ENCODE measurements around the gene PPP3CA. TPM values are rescaled to one million over a fixed set of nuclear protein-coding genes. Genes with fewer than 3 reads are reported as not detected.

PPP3CA gene
- total and polyA plus RNA-seq, 2 experiments from 2014 or later, result 27.0 to 45.2 TPM

DNA sequence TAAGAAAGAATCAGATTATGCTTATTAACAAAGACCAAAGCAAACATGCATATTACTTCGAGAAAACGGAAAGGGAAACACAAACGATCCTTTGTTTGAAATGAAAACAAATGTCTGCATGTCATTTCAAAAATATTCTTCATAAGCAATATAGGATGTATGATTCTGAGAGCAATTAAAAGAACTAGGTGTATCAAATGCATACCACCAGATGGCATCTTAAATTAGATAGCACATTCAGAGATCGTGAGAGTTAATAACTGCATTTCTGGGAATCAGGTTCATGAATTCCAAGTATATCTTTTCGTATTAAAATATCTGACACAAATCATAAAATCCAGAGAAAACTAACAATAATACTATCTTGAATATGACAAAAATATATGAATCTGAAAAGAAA lies 159.5 kb downstream of the PPP3CA start (continued):
- TF ChIP-seq, protein P1, sequence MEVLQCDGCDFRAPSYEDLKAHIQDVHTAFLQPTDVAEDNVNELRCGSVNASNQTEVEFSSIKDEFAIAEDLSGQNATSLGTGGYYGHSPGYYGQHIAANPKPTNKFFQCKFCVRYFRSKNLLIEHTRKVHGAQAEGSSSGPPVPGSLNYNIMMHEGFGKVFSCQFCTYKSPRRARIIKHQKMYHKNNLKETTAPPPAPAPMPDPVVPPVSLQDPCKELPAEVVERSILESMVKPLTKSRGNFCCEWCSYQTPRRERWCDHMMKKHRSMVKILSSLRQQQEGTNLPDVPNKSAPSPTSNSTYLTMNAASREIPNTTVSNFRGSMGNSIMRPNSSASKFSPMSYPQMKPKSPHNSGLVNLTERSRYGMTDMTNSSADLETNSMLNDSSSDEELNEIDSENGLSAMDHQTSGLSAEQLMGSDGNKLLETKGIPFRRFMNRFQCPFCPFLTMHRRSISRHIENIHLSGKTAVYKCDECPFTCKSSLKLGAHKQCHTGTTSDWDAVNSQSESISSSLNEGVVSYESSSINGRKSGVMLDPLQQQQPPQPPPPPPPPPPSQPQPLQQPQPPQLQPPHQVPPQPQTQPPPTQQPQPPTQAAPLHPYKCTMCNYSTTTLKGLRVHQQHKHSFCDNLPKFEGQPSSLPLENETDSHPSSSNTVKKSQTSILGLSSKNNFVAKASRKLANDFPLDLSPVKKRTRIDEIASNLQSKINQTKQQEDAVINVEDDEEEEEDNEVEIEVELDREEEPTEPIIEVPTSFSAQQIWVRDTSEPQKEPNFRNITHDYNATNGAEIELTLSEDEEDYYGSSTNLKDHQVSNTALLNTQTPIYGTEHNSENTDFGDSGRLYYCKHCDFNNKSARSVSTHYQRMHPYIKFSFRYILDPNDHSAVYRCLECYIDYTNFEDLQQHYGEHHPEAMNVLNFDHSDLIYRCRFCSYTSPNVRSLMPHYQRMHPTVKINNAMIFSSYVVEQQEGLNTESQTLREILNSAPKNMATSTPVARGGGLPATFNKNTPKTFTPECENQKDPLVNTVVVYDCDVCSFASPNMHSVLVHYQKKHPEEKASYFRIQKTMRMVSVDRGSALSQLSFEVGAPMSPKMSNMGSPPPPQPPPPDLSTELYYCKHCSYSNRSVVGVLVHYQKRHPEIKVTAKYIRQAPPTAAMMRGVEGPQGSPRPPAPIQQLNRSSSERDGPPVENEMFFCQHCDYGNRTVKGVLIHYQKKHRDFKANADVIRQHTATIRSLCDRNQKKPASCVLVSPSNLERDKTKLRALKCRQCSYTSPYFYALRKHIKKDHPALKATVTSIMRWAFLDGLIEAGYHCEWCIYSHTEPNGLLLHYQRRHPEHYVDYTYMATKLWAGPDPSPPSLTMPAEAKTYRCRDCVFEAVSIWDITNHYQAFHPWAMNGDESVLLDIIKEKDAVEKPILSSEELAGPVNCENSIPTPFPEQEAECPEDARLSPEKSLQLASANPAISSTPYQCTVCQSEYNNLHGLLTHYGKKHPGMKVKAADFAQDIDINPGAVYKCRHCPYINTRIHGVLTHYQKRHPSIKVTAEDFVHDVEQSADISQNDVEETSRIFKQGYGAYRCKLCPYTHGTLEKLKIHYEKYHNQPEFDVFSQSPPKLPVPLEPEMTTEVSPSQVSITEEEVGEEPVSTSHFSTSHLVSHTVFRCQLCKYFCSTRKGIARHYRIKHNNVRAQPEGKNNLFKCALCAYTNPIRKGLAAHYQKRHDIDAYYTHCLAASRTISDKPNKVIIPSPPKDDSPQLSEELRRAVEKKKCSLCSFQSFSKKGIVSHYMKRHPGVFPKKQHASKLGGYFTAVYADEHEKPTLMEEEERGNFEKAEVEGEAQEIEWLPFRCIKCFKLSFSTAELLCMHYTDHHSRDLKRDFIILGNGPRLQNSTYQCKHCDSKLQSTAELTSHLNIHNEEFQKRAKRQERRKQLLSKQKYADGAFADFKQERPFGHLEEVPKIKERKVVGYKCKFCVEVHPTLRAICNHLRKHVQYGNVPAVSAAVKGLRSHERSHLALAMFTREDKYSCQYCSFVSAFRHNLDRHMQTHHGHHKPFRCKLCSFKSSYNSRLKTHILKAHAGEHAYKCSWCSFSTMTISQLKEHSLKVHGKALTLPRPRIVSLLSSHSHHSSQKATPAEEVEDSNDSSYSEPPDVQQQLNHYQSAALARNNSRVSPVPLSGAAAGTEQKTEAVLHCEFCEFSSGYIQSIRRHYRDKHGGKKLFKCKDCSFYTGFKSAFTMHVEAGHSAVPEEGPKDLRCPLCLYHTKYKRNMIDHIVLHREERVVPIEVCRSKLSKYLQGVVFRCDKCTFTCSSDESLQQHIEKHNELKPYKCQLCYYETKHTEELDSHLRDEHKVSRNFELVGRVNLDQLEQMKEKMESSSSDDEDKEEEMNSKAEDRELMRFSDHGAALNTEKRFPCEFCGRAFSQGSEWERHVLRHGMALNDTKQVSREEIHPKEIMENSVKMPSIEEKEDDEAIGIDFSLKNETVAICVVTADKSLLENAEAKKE (CRISPR knock-in tag; IDR thresholded peaks at IDR 0.05), result no peak
- TF ChIP-seq, protein P2, sequence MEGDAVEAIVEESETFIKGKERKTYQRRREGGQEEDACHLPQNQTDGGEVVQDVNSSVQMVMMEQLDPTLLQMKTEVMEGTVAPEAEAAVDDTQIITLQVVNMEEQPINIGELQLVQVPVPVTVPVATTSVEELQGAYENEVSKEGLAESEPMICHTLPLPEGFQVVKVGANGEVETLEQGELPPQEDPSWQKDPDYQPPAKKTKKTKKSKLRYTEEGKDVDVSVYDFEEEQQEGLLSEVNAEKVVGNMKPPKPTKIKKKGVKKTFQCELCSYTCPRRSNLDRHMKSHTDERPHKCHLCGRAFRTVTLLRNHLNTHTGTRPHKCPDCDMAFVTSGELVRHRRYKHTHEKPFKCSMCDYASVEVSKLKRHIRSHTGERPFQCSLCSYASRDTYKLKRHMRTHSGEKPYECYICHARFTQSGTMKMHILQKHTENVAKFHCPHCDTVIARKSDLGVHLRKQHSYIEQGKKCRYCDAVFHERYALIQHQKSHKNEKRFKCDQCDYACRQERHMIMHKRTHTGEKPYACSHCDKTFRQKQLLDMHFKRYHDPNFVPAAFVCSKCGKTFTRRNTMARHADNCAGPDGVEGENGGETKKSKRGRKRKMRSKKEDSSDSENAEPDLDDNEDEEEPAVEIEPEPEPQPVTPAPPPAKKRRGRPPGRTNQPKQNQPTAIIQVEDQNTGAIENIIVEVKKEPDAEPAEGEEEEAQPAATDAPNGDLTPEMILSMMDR (conservative IDR thresholded peaks at IDR 0.05; ENCODE audit: low read depth in 2 of 2), result no peak
- no peak for TF ChIP-seq CREB1 (CRISPR knock-in tag; IDR thresholded peaks at IDR 0.05; ENCODE audit: low read depth)

DNA sequence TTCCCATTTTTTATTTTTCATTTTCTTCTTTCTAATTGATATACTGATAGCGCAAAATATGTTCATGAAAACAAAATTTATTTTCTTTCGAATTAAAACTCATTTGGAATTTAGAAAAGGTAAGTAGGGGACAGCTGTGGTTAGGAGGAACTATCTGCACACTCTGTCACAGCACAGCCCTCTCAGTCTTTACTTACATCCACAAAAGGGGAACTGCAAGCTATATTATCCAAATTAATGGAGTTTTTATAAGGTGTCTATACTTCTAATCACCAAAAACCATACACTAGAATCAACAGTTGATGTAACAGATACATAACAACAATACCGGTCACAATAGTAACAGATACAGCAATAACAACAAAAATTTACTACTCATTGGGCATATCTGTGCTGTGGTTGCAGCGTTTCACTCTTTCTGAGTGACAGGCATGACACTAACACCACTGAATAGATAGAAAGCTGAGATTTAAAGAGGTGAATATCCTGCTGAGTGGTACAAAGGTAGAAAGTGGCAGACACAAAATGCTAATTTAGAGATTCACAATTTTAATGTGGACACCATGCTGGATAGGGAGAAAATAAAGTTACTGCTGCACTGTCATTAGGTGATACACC lies 160.7 kb downstream of the PPP3CA start:
- H3K27me3 Mint-ChIP-seq (ENCODE audit: insufficient read depth, low read depth, poor library complexity), result no peaks in the 10 kb centered on the region
- peaks cover 49% of the 10 kb centered on the region for H3K4me1 Mint-ChIP-seq
- DNase-seq (ENCODE audit: low spot score) (no peak), ATAC-seq (no peak)
- H3K4me3 Mint-ChIP-seq, result no peak overlapping the region
- Histone ChIP-seq H3K27ac (ENCODE audit: low read depth) (no peak overlapping the region), H3K4me2 (no peak overlapping the region), H3K9me2 (ENCODE audit: insufficient read depth) (no peaks in the 10 kb centered on the region), H3K27me3 (ENCODE audit: insufficient read depth) (no peaks in the 10 kb centered on the region), H3K4me3 (no peak overlapping the region), H4K20me1 (replicated peaks; ENCODE audit: insufficient read depth) (no peaks in the 10 kb centered on the region), H3F3A (replicated peaks; ENCODE audit: low read depth) (no peaks in the 10 kb centered on the region), H2AFZ (no peak overlapping the region), H3K4me1 (ENCODE audit: insufficient read depth) (peaks cover 12% of the 10 kb centered on the region), H3K36me3 (ENCODE audit: insufficient read depth) (peaks cover 5% of the 10 kb centered on the region; the same call in 1 of the 2 replicates), H3K79me2 (replicated peaks; ENCODE audit: insufficient read depth) (no peaks in the 10 kb centered on the region; the same call in none of the 2 replicates)
- H3K36me3 Mint-ChIP-seq (ENCODE audit: low read depth), result peaks cover 22% of the 10 kb centered on the region
- H3K27ac Mint-ChIP-seq, result no peak overlapping the region; the same call in 1 of the 2 replicates
- H3K9me3 Mint-ChIP-seq, result peaks cover 17% of the 10 kb centered on the region
- no peak for TF ChIP-seq EZH2 (IDR thresholded peaks at IDR 0.05; ENCODE audit: low read depth, unreplicated experiment)
- no peak for TF ChIP-seq CREB1 (CRISPR knock-in tag; IDR thresholded peaks at IDR 0.05; ENCODE audit: low read depth)
- TF ChIP-seq, protein P2 (conservative IDR thresholded peaks at IDR 0.05; ENCODE audit: low read depth in 2 of 2), result no peak
- TF ChIP-seq ZNF114 (CRISPR knock-in tag; IDR thresholded peaks at IDR 0.05), result no peak
- no peak for TF ChIP-seq STAT1 (IDR thresholded peaks at IDR 0.05; ENCODE audit: unreplicated experiment)
- TF ChIP-seq, protein P3, sequence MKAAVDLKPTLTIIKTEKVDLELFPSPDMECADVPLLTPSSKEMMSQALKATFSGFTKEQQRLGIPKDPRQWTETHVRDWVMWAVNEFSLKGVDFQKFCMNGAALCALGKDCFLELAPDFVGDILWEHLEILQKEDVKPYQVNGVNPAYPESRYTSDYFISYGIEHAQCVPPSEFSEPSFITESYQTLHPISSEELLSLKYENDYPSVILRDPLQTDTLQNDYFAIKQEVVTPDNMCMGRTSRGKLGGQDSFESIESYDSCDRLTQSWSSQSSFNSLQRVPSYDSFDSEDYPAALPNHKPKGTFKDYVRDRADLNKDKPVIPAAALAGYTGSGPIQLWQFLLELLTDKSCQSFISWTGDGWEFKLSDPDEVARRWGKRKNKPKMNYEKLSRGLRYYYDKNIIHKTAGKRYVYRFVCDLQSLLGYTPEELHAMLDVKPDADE (IDR thresholded peaks at IDR 0.05), result no peak
- TF ChIP-seq, protein P4, sequence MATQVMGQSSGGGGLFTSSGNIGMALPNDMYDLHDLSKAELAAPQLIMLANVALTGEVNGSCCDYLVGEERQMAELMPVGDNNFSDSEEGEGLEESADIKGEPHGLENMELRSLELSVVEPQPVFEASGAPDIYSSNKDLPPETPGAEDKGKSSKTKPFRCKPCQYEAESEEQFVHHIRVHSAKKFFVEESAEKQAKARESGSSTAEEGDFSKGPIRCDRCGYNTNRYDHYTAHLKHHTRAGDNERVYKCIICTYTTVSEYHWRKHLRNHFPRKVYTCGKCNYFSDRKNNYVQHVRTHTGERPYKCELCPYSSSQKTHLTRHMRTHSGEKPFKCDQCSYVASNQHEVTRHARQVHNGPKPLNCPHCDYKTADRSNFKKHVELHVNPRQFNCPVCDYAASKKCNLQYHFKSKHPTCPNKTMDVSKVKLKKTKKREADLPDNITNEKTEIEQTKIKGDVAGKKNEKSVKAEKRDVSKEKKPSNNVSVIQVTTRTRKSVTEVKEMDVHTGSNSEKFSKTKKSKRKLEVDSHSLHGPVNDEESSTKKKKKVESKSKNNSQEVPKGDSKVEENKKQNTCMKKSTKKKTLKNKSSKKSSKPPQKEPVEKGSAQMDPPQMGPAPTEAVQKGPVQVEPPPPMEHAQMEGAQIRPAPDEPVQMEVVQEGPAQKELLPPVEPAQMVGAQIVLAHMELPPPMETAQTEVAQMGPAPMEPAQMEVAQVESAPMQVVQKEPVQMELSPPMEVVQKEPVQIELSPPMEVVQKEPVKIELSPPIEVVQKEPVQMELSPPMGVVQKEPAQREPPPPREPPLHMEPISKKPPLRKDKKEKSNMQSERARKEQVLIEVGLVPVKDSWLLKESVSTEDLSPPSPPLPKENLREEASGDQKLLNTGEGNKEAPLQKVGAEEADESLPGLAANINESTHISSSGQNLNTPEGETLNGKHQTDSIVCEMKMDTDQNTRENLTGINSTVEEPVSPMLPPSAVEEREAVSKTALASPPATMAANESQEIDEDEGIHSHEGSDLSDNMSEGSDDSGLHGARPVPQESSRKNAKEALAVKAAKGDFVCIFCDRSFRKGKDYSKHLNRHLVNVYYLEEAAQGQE (IDR thresholded peaks at IDR 0.05; ENCODE audit: unreplicated experiment), result no peak
